HG03064 (cell line): ENCODE data around the gene ASCC1.
"Not testable (repeated sequence)": the region's sequence is repeated elsewhere in the genome, so short reads cannot be mapped to it uniquely, and the experiment has no call there.

Experiments
- ATAC-seq: cut with Tn5 transposase; IDR thresholded peaks from one replicate; pipeline ENCODE4 v1.9.1; 2021; ENCODE audit warnings: low read depth; ENCODE audit not compliant: unreplicated experiment

Gene ASCC1

GRCh38 chr10:72173619-72174296 lies 42.3 kb downstream of the ASCC1 start:
- ATAC-seq, result no peak

GRCh38 chr10:72173262-72173618 lies 42.8 kb downstream of the ASCC1 start:
- no peak for ATAC-seq

GRCh38 chr10:72171175-72171630 lies 44.9 kb downstream of the ASCC1 start:
- ATAC-seq, result no peak

- ATAC-seq, result no peak
Measured at GRCh38 chr10:72170733-72171132, 45.3 kb downstream of the ASCC1 start.

- no peak for ATAC-seq
Measured at GRCh38 chr10:72170263-72170662, 45.8 kb downstream of the ASCC1 start.

GRCh38 chr10:72167118-72167517 lies 49.0 kb downstream of the ASCC1 start:
- no peak for ATAC-seq

GRCh38 chr10:72164617-72165016 lies 51.5 kb downstream of the ASCC1 start:
- ATAC-seq, result no peak

GRCh38 chr10:72162978-72163377 lies 53.1 kb downstream of the ASCC1 start:
- no peak for ATAC-seq

GRCh38 chr10:72158176-72158575 lies 57.9 kb downstream of the ASCC1 start:
- no peak for ATAC-seq

- ATAC-seq, result no peak
Measured at GRCh38 chr10:72156223-72156622, 59.9 kb downstream of the ASCC1 start.

GRCh38 chr10:72152286-72152685 lies 63.8 kb downstream of the ASCC1 start:
- no peak for ATAC-seq

GRCh38 chr10:72150746-72151478 lies 65.2 kb downstream of the ASCC1 start:
- ATAC-seq, result not testable (repeated sequence)

- not testable (repeated sequence) for ATAC-seq
Measured at GRCh38 chr10:72147324-72147584, 68.8 kb downstream of the ASCC1 start.

GRCh38 chr10:72146559-72147323 lies 69.3 kb downstream of the ASCC1 start:
- no peak for ATAC-seq

- no peak for ATAC-seq
Measured at GRCh38 chr10:72146071-72146470, 70.0 kb downstream of the ASCC1 start.

- no peak for ATAC-seq
Measured at GRCh38 chr10:72145657-72146056, 70.4 kb downstream of the ASCC1 start.

- ATAC-seq, result no peak
Measured at GRCh38 chr10:72140850-72141249, 75.2 kb downstream of the ASCC1 start.

GRCh38 chr10:72140174-72140573 lies 75.9 kb downstream of the ASCC1 start:
- ATAC-seq, result no peak

- no peak for ATAC-seq
Measured at GRCh38 chr10:72137583-72137982, 78.5 kb downstream of the ASCC1 start.

GRCh38 chr10:72136225-72136624 lies 79.9 kb downstream of the ASCC1 start:
- ATAC-seq, result not testable (repeated sequence)
